ENCODE results near the gene MDFI.

The MDFI gene

GRCh38 chr6:41635365-41635764 lies 2.9 kb upstream of the MDFI start:
- DNase-seq = no peak

GRCh38 chr6:41636833-41637193 lies 1.5 kb upstream of the MDFI start:
- DNase-seq = no peak

- DNase-seq = no peak
Measured at GRCh38 chr6:41637194-41638001, 870 bp upstream of the MDFI start.

- DNase-seq = no peak
Measured at GRCh38 chr6:41638935-41639808, 904 bp downstream of the MDFI start.

GRCh38 chr6:41639809-41640371 lies 1.6 kb downstream of the MDFI start:
- DNase-seq = no peak

- DNase-seq = no peak
Measured at GRCh38 chr6:41640426-41640825, 2.2 kb downstream of the MDFI start.

GRCh38 chr6:41641352-41641925 lies 3.2 kb downstream of the MDFI start:
- DNase-seq = no peak

GRCh38 chr6:41642090-41642959 lies 4.1 kb downstream of the MDFI start:
- no peak for DNase-seq

GRCh38 chr6:41642960-41643898 lies 5.0 kb downstream of the MDFI start:
- no peak for DNase-seq

GRCh38 chr6:41643899-41644269 lies 5.6 kb downstream of the MDFI start:
- no peak for DNase-seq

GRCh38 chr6:41644297-41644879 lies 6.1 kb downstream of the MDFI start:
- no peak for DNase-seq

- no peak for DNase-seq
Measured at GRCh38 chr6:41645007-41645618, 6.8 kb downstream of the MDFI start.

- no peak for DNase-seq
Measured at GRCh38 chr6:41646026-41646795, 7.9 kb downstream of the MDFI start.

- DNase-seq = no peak
Measured at GRCh38 chr6:41647061-41647511, 8.8 kb downstream of the MDFI start.

- no peak for DNase-seq
Measured at GRCh38 chr6:41648070-41648585, 9.9 kb downstream of the MDFI start.

- no peak for DNase-seq
Measured at GRCh38 chr6:41648921-41649320, 10.7 kb downstream of the MDFI start.

- no peak for DNase-seq
Measured at GRCh38 chr6:41649596-41649995, 11.3 kb downstream of the MDFI start.

- no peak for DNase-seq
Measured at GRCh38 chr6:41650120-41650519, 11.9 kb downstream of the MDFI start.

- no peak for DNase-seq
Measured at GRCh38 chr6:41651246-41651961, 13.1 kb downstream of the MDFI start.
